K562 (cell line): ENCODE results near the gene SERGEF. TPM values are rescaled to one million over a fixed set of nuclear protein-coding genes. Genes with fewer than 3 reads are reported as not detected.

ENCODE experiments used
- ATAC-seq: fragments of 200-7000 bp; cut with Tn5 transposase; 3 replicates; pipeline ENCODE4 v1.9.1; 2020; ENCODE audit warnings: moderate library complexity
- BruUV-seq: library from RNA; stranded (reverse); fragments of 400-500 nt; replicated peaks from 2 replicates; lab custom pipeline; 2021; lab: Mats Ljungman, UMichigan
- CTCF ChIA-PET: fragments of 300-600 bp; formaldehyde crosslinking; extraction: SDS; loops from one replicate; lab custom pipeline; 2021; ENCODE audit warnings: low intra/inter-chr PET ratio; lab: Yijun Ruan, JAX
- POLR2A ChIA-PET: fragments of 300-600, 350-650 bp; sonication (Branson Sonifier 250); formaldehyde crosslinking; extraction: SDS; loops from one replicate; lab custom pipeline; 2021; ENCODE audit warnings: antibody characterized with exemption, inconsistent platforms; lab: Yijun Ruan, JAX
- DNase-seq, 4 experiments: peaks; one replicate each; pipeline versions ENCODE4 v3.0.0 to v3.0.0-alpha.2; 2011 to 2018; ENCODE audit warnings: low spot score in 3 of 4, mixed read lengths in 3 of 4; ENCODE audit errors: extremely low read depth in 1 of 4
- FAIRE-seq: peaks from 2 replicates; lab custom pipeline; 2011; peaks lifted over from hg19 to GRCh38; lab: Jason Lieb, UNC
- H2AFZ ChIP-seq: 2 replicates; pipeline ENCODE4 v1.6.0; 2011; ENCODE audit warnings: low read depth, low read length, control low read depth, inconsistent platforms
- H3K27ac ChIP-seq: fragments of 200-600 bp; 3 replicates; pipeline ENCODE4 v1.8.0; 2011; ENCODE audit warnings: low read depth, mild to moderate bottlenecking, control low read depth, inconsistent platforms, low read length, moderate library complexity, mixed read lengths; ENCODE audit errors: extremely low read depth
- H3K27me3 ChIP-seq, 2 experiments: fragments of 300-600 bp in 1 of 2; 2 replicates in 1 of 2; 3 replicates in 1 of 2; pipeline versions ENCODE4 v1.6.0 to v1.8.0; 2011; ENCODE audit warnings: inconsistent platforms in 2 of 2, low read length in 2 of 2, mild to moderate bottlenecking in 1 of 2, mixed read lengths in 1 of 2, moderate library complexity in 1 of 2; ENCODE audit not compliant: control insufficient read depth in 2 of 2, insufficient read depth in 2 of 2
- H3K36me3 ChIP-seq: fragments of 300-600 bp; 3 replicates; pipeline ENCODE4 v1.8.0; 2011; ENCODE audit warnings: mild to moderate bottlenecking, low read length, inconsistent platforms; ENCODE audit not compliant: control insufficient read depth, insufficient read depth
- H3K4me1 ChIP-seq, 2 experiments: fragments of 200-600 bp in 1 of 2; replicated peaks in 1 of 2; 2 replicates in 1 of 2; 3 replicates in 1 of 2; pipeline versions ENCODE4 v1.5.1 to v1.8.0; 2011; ENCODE audit warnings: inconsistent platforms in 2 of 2, low read length in 2 of 2, mild to moderate bottlenecking in 1 of 2, mixed read lengths in 1 of 2, moderate library complexity in 1 of 2; ENCODE audit not compliant: control insufficient read depth in 2 of 2, insufficient read depth in 2 of 2
- H3K4me2 ChIP-seq: 2 replicates; pipeline ENCODE4 v1.6.1; 2011; ENCODE audit warnings: low read length, control low read depth, inconsistent platforms, mixed read lengths; ENCODE audit not compliant: insufficient read depth
- H3K4me3 ChIP-seq: fragments of 200-600 bp; sonication (generic), shearing (Covaris generic); 2 replicates; pipeline ENCODE4 v1.5.1; 2016; ENCODE audit warnings: control low read depth, inconsistent platforms
- H3K79me2 ChIP-seq: fragments of 200-600 bp; 3 replicates; pipeline ENCODE4 v1.8.0; 2011; ENCODE audit warnings: low read length, inconsistent platforms; ENCODE audit not compliant: control insufficient read depth, insufficient read depth
- H3K9ac ChIP-seq, 2 experiments: 2 replicates each; pipeline versions ENCODE4 v1.6.0 to v1.6.1; 2011; ENCODE audit warnings: low read depth in 2 of 2, low read length in 2 of 2, control low read depth in 1 of 2, inconsistent platforms in 1 of 2, mild to moderate bottlenecking in 1 of 2, mixed read lengths in 1 of 2; ENCODE audit not compliant: insufficient read depth in 1 of 2
- H3K9me1 ChIP-seq: one replicate; pipeline ENCODE4 v1.6.0; 2011; ENCODE audit warnings: inconsistent platforms, mild to moderate bottlenecking, low read length, moderate library complexity; ENCODE audit not compliant: control insufficient read depth, insufficient read depth
- H3K9me3 ChIP-seq: replicated peaks from 2 replicates; pipeline ENCODE4 v1.5.1; 2011; ENCODE audit warnings: low read depth, low read length, inconsistent platforms; ENCODE audit not compliant: control insufficient read depth, insufficient read depth
- H4K20me1 ChIP-seq: replicated peaks from 2 replicates; pipeline ENCODE4 v1.6.1; 2011; ENCODE audit warnings: low read length, inconsistent platforms, mixed read lengths; ENCODE audit not compliant: control insufficient read depth, insufficient read depth
- ARID1B ChIP-seq: fragments of 450-650 bp; IDR thresholded peaks from 2 replicates; pipeline ENCODE4 v1.6.1; 2016; ENCODE audit warnings: antibody characterized with exemption, mild to moderate bottlenecking, inconsistent platforms
- DPF2 ChIP-seq: fragments of 450-650 bp; IDR thresholded peaks from 2 replicates; pipeline ENCODE4 v1.6.1; 2016
- FOSL1 ChIP-seq: fragments of 200-800 bp; sonication (Bioruptor generic); conservative IDR thresholded peaks from 2 replicates; pipeline ENCODE4 v1.6.1; 2016; ENCODE audit warnings: missing genetic modification characterization, missing compliant biosample characterization
- JUN ChIP-seq, 2 experiments: sonication (generic) in 1 of 2; formaldehyde crosslinking in 1 of 2; IDR thresholded peaks; 2 replicates each; pipeline versions ENCODE4 v1.6.1 to v1.8.0; 2012 to 2022; ENCODE audit warnings: borderline replicate concordance in 2 of 2, mild to moderate bottlenecking in 2 of 2, improper control_type of control experiment in 1 of 2, low read depth in 1 of 2, low read length in 1 of 2, missing genetic modification reagents in 1 of 2
- KDM1A ChIP-seq, 2 experiments: fragments of 450-650 bp; IDR thresholded peaks; 2 replicates each; pipeline ENCODE4 v1.6.1; 2016; ENCODE audit warnings: mild to moderate bottlenecking in 2 of 2
- KHSRP ChIP-seq: fragments of 450-650 bp; IDR thresholded peaks from 2 replicates; pipeline ENCODE4 v1.6.1; 2017
- KLF16 ChIP-seq: IDR thresholded peaks from 2 replicates; pipeline ENCODE4 v1.6.1; 2016; ENCODE audit warnings: antibody characterized with exemption
- MEF2A ChIP-seq: IDR thresholded peaks from 2 replicates; pipeline ENCODE4 v1.6.1; 2011; ENCODE audit warnings: low read depth, mild to moderate bottlenecking, low read length, moderate library complexity; ENCODE audit not compliant: control insufficient read depth
- MTA3 ChIP-seq: fragments of 450-650 bp; formaldehyde crosslinking; IDR thresholded peaks from 2 replicates; pipeline ENCODE4 v1.6.1; 2017; ENCODE audit warnings: mild to moderate bottlenecking, borderline replicate concordance
- NFYB ChIP-seq: IDR thresholded peaks from 2 replicates; pipeline ENCODE4 v1.6.1; 2011; ENCODE audit warnings: mild to moderate bottlenecking, moderate library complexity; ENCODE audit not compliant: insufficient read length; ENCODE audit errors: extremely low read depth
- NR2C1 ChIP-seq, 2 experiments: fragments of 450-650 bp; IDR thresholded peaks; 2 replicates each; pipeline ENCODE4 v1.6.1; 2017; ENCODE audit warnings: mild to moderate bottlenecking in 2 of 2, antibody characterized with exemption in 1 of 2, inconsistent platforms in 1 of 2, missing compliant biosample characterization in 1 of 2, missing genetic modification characterization in 1 of 2
- PHB ChIP-seq: fragments of 250-450 bp; sonication (Bioruptor Pico); IDR thresholded peaks from 2 replicates; pipeline ENCODE4 v1.5.0; 2021
- POLR2G ChIP-seq: fragments of 200-400 bp; formaldehyde crosslinking; IDR thresholded peaks from 2 replicates; pipeline ENCODE4 v1.6.1; 2017; ENCODE audit warnings: low read depth, mild to moderate bottlenecking, antibody characterized with exemption, low read length, moderate library complexity
- RUNX1 ChIP-seq: sonication (generic); IDR thresholded peaks from 2 replicates; pipeline ENCODE4 v1.6.1; 2016; ENCODE audit warnings: antibody characterized with exemption, low read depth
- ZNF3 ChIP-seq: fragments of 250-450 bp; sonication (Bioruptor Pico); IDR thresholded peaks from 2 replicates; pipeline ENCODE4 v1.5.0; 2021; ENCODE audit warnings: mild to moderate bottlenecking, moderate library complexity
- WGBS: fragments of 100-300 bp; shearing (Covaris generic); methylation state at CpG from one replicate; pipeline ENCODE4 v1.1.6; 2016; ENCODE audit warnings: low coverage, mixed read lengths; ENCODE audit not compliant: insufficient coverage; ENCODE audit errors: missing lambda C conversion rate; 5-methylcytosine and 5-hydroxymethylcytosine counted together
- in situ Hi-C: fragments of 300-500 bp; cut with MboI; formaldehyde crosslinking; loops from 4 replicates; pipeline ENCODE4 v1.15.0; 2018; ENCODE audit warnings: inconsistent platforms, mixed read lengths
- intact Hi-C: fragments of 100-400 bp; cut with micrococcal nuclease; formaldehyde crosslinking; loops from 2 replicates; pipeline ENCODE4 v1.14.2; 2022
- polyA plus RNA-seq, 8 experiments: library from polyadenylated mRNA; depleted of rRNA in 4 of 8; stranded (reverse) in 5 of 8; unstranded in 3 of 8; fragments of >200 nt; fragmentation: Nextera tagmentation in 2 of 8; fragmentation: Illumina TruSeq in 1 of 8; extraction: Ambion mirVana in 2 of 8; extraction: Trizol in 1 of 8; gene quantifications; 2 replicates each; pipeline versions ENCODE4 v1.2.1 to v1.2.3, GENCODE V29; 2011 to 2014; ENCODE audit warnings: inconsistent platforms in 1 of 8, missing spikeins in 1 of 8
- total RNA-seq, 7 experiments: library from RNA; depleted of rRNA in 6 of 7; stranded (reverse); fragments of >200 nt in 6 of 7; fragmentation: Illumina TruSeq in 2 of 7; extraction: Trizol in 2 of 7; gene quantifications; 2 replicates each; pipeline versions ENCODE4 v1.2.1 to v1.2.3, GENCODE V29; 2011 to 2021; ENCODE audit warnings: low replicate concordance in 1 of 7
- TF ChIP-seq, protein P1 (sequence below): fragments of 450-650 bp; formaldehyde crosslinking; IDR thresholded peaks from 2 replicates; pipeline ENCODE4 v1.4.0; 2022; ENCODE audit warnings: missing genetic modification characterization
- TF ChIP-seq, protein P2 (sequence below): sonication (generic); formaldehyde crosslinking; IDR thresholded peaks from 2 replicates; pipeline ENCODE4 v1.8.0; 2022; ENCODE audit warnings: mild to moderate bottlenecking, missing genetic modification reagents

The SERGEF gene
- total and polyA plus RNA-seq, 9 of the 15 experiments (the other 6 are each of a cell fraction or from before 2014, with no cell fraction given), result 10.2 to 28.0 (median 19.9) TPM

DNA sequence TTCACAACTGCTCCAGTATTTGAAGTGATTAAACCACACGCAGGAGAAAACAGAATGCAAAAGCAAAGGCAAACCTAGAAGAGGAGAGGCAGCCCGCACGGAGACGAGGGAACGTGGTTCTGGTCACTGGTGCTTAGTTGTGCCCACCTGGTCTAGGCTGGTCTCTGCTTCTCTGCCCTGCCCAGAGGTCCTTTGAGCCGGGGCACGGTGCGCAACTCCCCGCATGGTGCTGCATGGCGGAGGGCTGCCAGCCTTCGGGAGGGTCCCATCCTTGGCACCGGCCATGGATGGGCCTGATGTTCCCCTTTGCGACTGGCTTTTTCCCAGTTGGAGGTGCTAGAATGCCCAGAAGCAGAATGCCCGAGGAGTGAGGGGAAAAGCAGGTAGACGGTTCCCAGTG lies 232.2 kb downstream of the SERGEF start:
- H3K9me3 ChIP-seq, result no peaks in the 10 kb centered on the region
- H4K20me1 ChIP-seq, result peaks cover 11% of the 10 kb centered on the region; the same call in 1 of the 2 replicates
- 3% methylated on average over 15 of the region's 15 CpGs for WGBS
- no peaks in the 10 kb centered on the region for H3K36me3 ChIP-seq
- CTCF ChIA-PET, result no interaction called here
- POLR2A ChIA-PET, result interaction anchor here (0.6 kb wide), 1 partner anchor 378 kb away, joined by 3 read pairs; no protein-coding TSS in a partner anchor
- ATAC-seq, result no peak
- peaks cover 22 to 65% of the 10 kb centered on the region in 2 experiments; a peak in 4 of 5 replicates for H3K27me3 ChIP-seq
- in situ Hi-C loops, result no loop called here
- no peak overlapping the region for H3K4me2 ChIP-seq
- H3K9me1 ChIP-seq, result no peaks in the 10 kb centered on the region
- H3K9ac ChIP-seq, result no peak overlapping the region
- H3K4me1 ChIP-seq, result 0 out of 5 replicates have a peak, but pooled peaks cover 0 to 3% of the 10 kb centered on the region in 2 experiments
- no peak overlapping the region for H3K4me3 ChIP-seq
- no peak overlapping the region for H2AFZ ChIP-seq
- H3K27ac ChIP-seq, result no peak overlapping the region
- no peak for FAIRE-seq
- DNase-seq, result no peak
- intact Hi-C loops, result no loop called here
- no peaks in the 10 kb centered on the region for H3K79me2 ChIP-seq
- no TSS peak for BruUV-seq
- no peak for TF ChIP-seq RUNX1
- no peak for TF ChIP-seq DPF2
- TF ChIP-seq, protein P1, sequence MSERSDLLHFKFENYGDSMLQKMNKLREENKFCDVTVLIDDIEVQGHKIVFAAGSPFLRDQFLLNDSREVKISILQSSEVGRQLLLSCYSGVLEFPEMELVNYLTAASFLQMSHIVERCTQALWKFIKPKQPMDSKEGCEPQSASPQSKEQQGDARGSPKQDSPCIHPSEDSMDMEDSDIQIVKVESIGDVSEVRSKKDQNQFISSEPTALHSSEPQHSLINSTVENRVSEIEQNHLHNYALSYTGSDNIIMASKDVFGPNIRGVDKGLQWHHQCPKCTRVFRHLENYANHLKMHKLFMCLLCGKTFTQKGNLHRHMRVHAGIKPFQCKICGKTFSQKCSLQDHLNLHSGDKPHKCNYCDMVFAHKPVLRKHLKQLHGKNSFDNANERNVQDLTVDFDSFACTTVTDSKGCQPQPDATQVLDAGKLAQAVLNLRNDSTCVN (CRISPR knock-in tag), result no peak
- no peak for TF ChIP-seq ZNF3 (CRISPR knock-in tag)
- TF ChIP-seq NFYB, result no peak
- no peak for TF ChIP-seq NR2C1 (IDR thresholded peaks at IDR 0.05)
- no peak for TF ChIP-seq NR2C1 (tag; IDR thresholded peaks at IDR 0.05)
- no peak for TF ChIP-seq KHSRP
- TF ChIP-seq PHB (CRISPR knock-in tag), result no peak
- TF ChIP-seq, protein P2, sequence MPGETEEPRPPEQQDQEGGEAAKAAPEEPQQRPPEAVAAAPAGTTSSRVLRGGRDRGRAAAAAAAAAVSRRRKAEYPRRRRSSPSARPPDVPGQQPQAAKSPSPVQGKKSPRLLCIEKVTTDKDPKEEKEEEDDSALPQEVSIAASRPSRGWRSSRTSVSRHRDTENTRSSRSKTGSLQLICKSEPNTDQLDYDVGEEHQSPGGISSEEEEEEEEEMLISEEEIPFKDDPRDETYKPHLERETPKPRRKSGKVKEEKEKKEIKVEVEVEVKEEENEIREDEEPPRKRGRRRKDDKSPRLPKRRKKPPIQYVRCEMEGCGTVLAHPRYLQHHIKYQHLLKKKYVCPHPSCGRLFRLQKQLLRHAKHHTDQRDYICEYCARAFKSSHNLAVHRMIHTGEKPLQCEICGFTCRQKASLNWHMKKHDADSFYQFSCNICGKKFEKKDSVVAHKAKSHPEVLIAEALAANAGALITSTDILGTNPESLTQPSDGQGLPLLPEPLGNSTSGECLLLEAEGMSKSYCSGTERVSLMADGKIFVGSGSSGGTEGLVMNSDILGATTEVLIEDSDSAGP, result no peak
- no peak for TF ChIP-seq KLF16
- TF ChIP-seq ARID1B, result no peak
- no peak for TF ChIP-seq KDM1A (IDR thresholded peaks at IDR 0.05)
- TF ChIP-seq POLR2G, result no peak
- no peak for TF ChIP-seq MEF2A
- TF ChIP-seq FOSL1 (tag), result no peak
- TF ChIP-seq MTA3, result no peak
- no peak for TF ChIP-seq JUN (IDR thresholded peaks at IDR 0.05; ENCODE audit: borderline replicate concordance, low read depth, low read length)
- TF ChIP-seq JUN (CRISPR knock-in tag; IDR thresholded peaks at IDR 0.05; ENCODE audit: borderline replicate concordance), result no peak
